Uterus (tissue), 4 donors: ENCODE data around the gene PREX1. TPM values are rescaled to one million over a fixed set of nuclear protein-coding genes. Genes with fewer than 3 reads are reported as not detected.

ENCODE experiments used
- DNase-seq, 2 donors: peaks; one replicate each; pipeline ENCODE4 v3.0.0-alpha.2; 2019 to 2020
- H3K27ac ChIP-seq, 2 donors: fragments of 200-600 bp; sonication (generic); 1 replicate in 1 of 2; 2 replicates in 1 of 2; pipeline ENCODE4 v1.5.1; 2016 to 2018
- H3K27me3 ChIP-seq, 2 donors: fragments of 200-600 bp; sonication (generic); one replicate each; pipeline ENCODE4 v1.5.1; 2018 to 2019; ENCODE audit warnings: control low read depth in 1 of 2
- H3K36me3 ChIP-seq, 2 donors: fragments of 200-600 bp; sonication (generic); one replicate each; pipeline ENCODE4 v1.5.1; 2019; ENCODE audit warnings: control low read depth in 1 of 2
- H3K4me1 ChIP-seq, 2 donors: fragments of 200-600 bp; sonication (generic); one replicate each; pipeline ENCODE4 v1.5.1; 2018 to 2019; ENCODE audit warnings: control low read depth in 1 of 2
- H3K4me3 ChIP-seq, 2 donors: fragments of 200-600 bp; sonication (generic); 1 replicate in 1 of 2; 2 replicates in 1 of 2; pipeline ENCODE4 v1.5.1; 2018 to 2019; ENCODE audit warnings: mild to moderate bottlenecking in 1 of 2
- H3K9me3 ChIP-seq, 2 donors: fragments of 200-600 bp; sonication (generic); one replicate each; pipeline ENCODE4 v1.5.1; 2019; ENCODE audit warnings: control low read depth in 1 of 2
- CTCF ChIP-seq, 4 experiments: fragments of 200-600 bp in 2 of 4; fragments of 450-650 bp in 2 of 4; sonication (generic) in 2 of 4; IDR thresholded peaks; one replicate each; pipeline ENCODE4 v1.5.1; 2016 to 2019; ENCODE audit warnings: antibody characterized with exemption in 4 of 4, mild to moderate bottlenecking in 2 of 4, moderate library complexity in 1 of 4
- POLR2A ChIP-seq, 2 donors: fragments of 450-650 bp; IDR thresholded peaks; one replicate each; pipeline ENCODE4 v1.6.1; 2016; ENCODE audit warnings: antibody characterized with exemption in 2 of 2, mild to moderate bottlenecking in 1 of 2, moderate library complexity in 1 of 2
- intact Hi-C: fragments of 100-400 bp; cut with DNase I; formaldehyde crosslinking; loops from one replicate; pipeline ENCODE4 v1.15.1; 2023; ENCODE audit warnings: low total_unique reads
- total RNA-seq, 4 donors: library from RNA; depleted of rRNA in 3 of 4; stranded (reverse); fragments of >200 nt in 3 of 4; gene quantifications; one replicate each; pipeline versions ENCODE4 v1.1.0 to v1.2.4, GENCODE V29; 2014 to 2023
- donor health status: DM: yes; HTN: yes; CAD: no.

The PREX1 gene
- total RNA-seq, 4 donors from 2014 or later: 3.6 to 19.7 (median 11.3) TPM

- peak overlapping the region in 1 of 2 donors; percentile 33 for H3K27ac ChIP-seq
Observed at GRCh38 chr20:48724382-48724781, 103.4 kb downstream of the PREX1 start.

GRCh38 chr20:48723308-48724264 lies 104.2 kb downstream of the PREX1 start:
- no peak overlapping the region for H3K4me3 ChIP-seq
- no peaks in the 10 kb centered on the region for H3K9me3 ChIP-seq
- no peaks in the 10 kb centered on the region for H3K27me3 ChIP-seq
- DNase-seq: peak in 1 of 2 donors; percentile 30
- TF ChIP-seq POLR2A (IDR thresholded peaks at IDR 0.05) (no peak), CTCF (IDR thresholded peaks at IDR 0.05) (no peak)
- intact Hi-C loops: no loop called here
- H3K27ac ChIP-seq: peak overlapping the region; percentile 33 to 47
- H3K4me1 ChIP-seq: no peaks in the 10 kb centered on the region
- H3K36me3 ChIP-seq: no peaks in the 10 kb centered on the region

More at GRCh38 chr20:48724382-48724781, 103.4 kb downstream of the PREX1 start:
- Histone ChIP-seq H3K27me3 (no peaks in the 10 kb centered on the region), H3K36me3 (no peaks in the 10 kb centered on the region), H3K4me3 (no peak overlapping the region), H3K9me3 (no peaks in the 10 kb centered on the region), H3K4me1 (no peaks in the 10 kb centered on the region)
- intact Hi-C loops: no loop called here
- no peak for TF ChIP-seq POLR2A (IDR thresholded peaks at IDR 0.05)
- no peak for TF ChIP-seq CTCF (IDR thresholded peaks at IDR 0.05)
- DNase-seq: no peak

- Histone ChIP-seq H3K4me3 (no peak overlapping the region), H3K9me3 (no peaks in the 10 kb centered on the region), H3K27ac (peak overlapping the region; percentile 21 to 47), H3K4me1 (no peaks in the 10 kb centered on the region), H3K27me3 (no peaks in the 10 kb centered on the region), H3K36me3 (no peaks in the 10 kb centered on the region)
- intact Hi-C loops: no loop called here
- no peak for TF ChIP-seq POLR2A (IDR thresholded peaks at IDR 0.05)
- no peak for DNase-seq
Observed at GRCh38 chr20:48722737-48723191, 105.0 kb downstream of the PREX1 start.

GRCh38 chr20:48722002-48722731 lies 105.6 kb downstream of the PREX1 start:
- Histone ChIP-seq H3K4me1 (no peaks in the 10 kb centered on the region), H3K27me3 (no peaks in the 10 kb centered on the region), H3K9me3 (no peaks in the 10 kb centered on the region), H3K27ac (peak overlapping the region; percentile 21 to 42), H3K4me3 (no peak overlapping the region), H3K36me3 (no peaks in the 10 kb centered on the region)
- TF ChIP-seq CTCF (IDR thresholded peaks at IDR 0.05) (no peak), POLR2A (IDR thresholded peaks at IDR 0.05) (no peak)
- no peak for DNase-seq
- intact Hi-C loops: no loop called here

GRCh38 chr20:48721324-48722001 lies 106.3 kb downstream of the PREX1 start:
- Histone ChIP-seq H3K4me3 (no peak overlapping the region), H3K9me3 (no peaks in the 10 kb centered on the region), H3K27me3 (no peaks in the 10 kb centered on the region), H3K27ac (no peak overlapping the region), H3K4me1 (no peaks in the 10 kb centered on the region), H3K36me3 (no peaks in the 10 kb centered on the region)
- intact Hi-C loops: no loop called here
- no peak for TF ChIP-seq CTCF (IDR thresholded peaks at IDR 0.05)
- no peak for DNase-seq
